HG03442 (cell line): Measurements from ENCODE around the gene EFCAB11.
A peak's percentile ranks its signal among the peaks of the same experiment; 100 is the strongest.

Source experiments
- ATAC-seq: cut with Tn5 transposase; IDR thresholded peaks from one replicate; pipeline ENCODE4 v1.9.1; 2021; ENCODE audit warnings: mild to moderate bottlenecking, moderate library complexity; ENCODE audit not compliant: unreplicated experiment

The EFCAB11 gene, protein sequence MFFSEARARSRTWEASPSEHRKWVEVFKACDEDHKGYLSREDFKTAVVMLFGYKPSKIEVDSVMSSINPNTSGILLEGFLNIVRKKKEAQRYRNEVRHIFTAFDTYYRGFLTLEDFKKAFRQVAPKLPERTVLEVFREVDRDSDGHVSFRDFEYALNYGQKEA

GRCh38 chr14:89954070-89955021 is at the start of gene EFCAB11:
EFCAB11 (minus strand) TSS chr14:89954730; CDS start chr14:89954660, 70 bp downstream.
- ATAC-seq, result peak; percentile 83

GRCh38 chr14:90003526-90004307 is 49.2 kb upstream of the EFCAB11 start:
- no peak for ATAC-seq

DNA sequence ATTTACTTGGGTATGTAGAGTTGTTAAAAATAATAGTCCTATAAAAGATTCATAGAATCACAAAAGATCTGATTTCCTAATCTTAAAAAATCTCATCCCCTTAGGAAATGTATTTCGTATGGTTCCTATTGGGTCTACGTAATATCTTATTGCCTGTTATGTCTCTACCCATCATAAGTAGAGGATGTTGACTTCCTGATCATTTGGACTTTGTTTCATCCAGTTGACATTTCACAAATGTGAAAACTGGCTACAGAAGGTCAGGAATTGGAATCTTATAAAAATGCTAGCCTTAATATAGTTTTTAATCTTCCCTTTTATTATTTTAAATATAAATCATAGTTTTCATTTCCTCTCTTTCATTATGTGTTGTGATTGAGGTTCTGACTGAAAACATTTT is 46.4 kb upstream of the EFCAB11 start:
- ATAC-seq, result no peak

GRCh38 chr14:89996963-89997362 is 42.4 kb upstream of the EFCAB11 start:
- no peak for ATAC-seq

- no peak for ATAC-seq
These were observed 37.7 kb upstream of the EFCAB11 start for GRCh38 chr14:89992273-89992672.

GRCh38 chr14:89990623-89991275 is 36.2 kb upstream of the EFCAB11 start:
- ATAC-seq, result no peak

DNA sequence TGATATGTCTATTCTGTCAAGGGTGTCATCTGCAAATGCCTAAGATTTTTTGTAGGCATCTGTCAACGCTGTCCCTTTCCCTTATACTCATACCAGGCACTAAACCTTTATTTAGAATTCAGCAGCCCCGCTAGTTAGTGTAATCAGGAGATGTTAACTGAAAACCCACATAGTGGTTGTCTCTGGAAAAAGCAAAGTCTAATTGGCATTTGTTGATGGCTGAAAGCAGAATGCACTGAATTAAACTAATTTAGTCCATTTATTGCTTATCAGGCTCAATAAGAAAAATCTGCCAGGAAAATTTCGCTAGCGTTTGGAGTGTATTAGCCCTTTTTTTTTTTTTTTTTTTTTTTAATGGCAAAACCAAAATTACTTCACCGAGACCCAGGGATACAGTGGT is 35.7 kb upstream of the EFCAB11 start:
- no peak for ATAC-seq

- ATAC-seq, result no peak
These were observed 34.3 kb upstream of the EFCAB11 start for GRCh38 chr14:89988787-89989186.

DNA sequence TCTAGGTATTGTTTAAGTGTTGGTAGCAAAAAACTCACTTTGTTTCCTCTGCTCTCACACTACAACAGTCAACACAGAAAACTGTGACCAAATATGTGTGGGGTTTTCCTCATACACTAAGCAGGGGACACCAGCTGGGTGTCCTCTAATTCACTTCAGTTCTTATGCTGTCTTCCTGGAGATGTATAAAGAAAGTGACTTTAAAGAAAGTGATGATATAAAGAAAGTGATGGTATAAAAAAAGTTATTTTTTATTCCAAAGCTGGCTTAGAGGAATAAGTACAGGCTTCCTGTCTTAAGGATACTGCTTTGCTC is 32.6 kb upstream of the EFCAB11 start:
- ATAC-seq, result no peak

- ATAC-seq, result no peak
These were observed 32.1 kb upstream of the EFCAB11 start for GRCh38 chr14:89986462-89987160.

GRCh38 chr14:89983375-89983774 is 28.8 kb upstream of the EFCAB11 start:
- no peak for ATAC-seq

GRCh38 chr14:89978656-89979055 is 24.1 kb upstream of the EFCAB11 start:
- no peak for ATAC-seq

DNA sequence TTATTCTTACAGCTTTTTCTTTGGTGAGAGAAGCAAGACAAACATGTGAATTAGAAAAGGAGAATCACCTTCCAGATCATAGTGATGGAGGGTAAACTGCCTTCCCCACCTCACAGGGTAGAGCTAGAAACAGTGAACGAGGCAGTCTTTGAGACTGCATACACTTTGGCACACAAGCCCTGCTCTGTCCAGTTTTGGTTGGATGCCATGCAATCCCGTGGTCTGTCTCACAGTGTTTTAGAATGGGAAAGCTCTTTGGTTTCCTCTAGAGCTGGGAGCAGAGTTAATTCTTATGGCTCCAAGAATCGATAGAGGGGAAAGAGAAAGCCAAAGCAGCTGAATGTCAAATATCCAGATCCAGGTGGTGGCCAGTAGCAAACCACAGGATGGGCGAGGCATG is 23.1 kb upstream of the EFCAB11 start:
- ATAC-seq, result no peak

GRCh38 chr14:89973234-89973823 is 18.8 kb upstream of the EFCAB11 start:
- ATAC-seq, result peak; percentile 67

DNA sequence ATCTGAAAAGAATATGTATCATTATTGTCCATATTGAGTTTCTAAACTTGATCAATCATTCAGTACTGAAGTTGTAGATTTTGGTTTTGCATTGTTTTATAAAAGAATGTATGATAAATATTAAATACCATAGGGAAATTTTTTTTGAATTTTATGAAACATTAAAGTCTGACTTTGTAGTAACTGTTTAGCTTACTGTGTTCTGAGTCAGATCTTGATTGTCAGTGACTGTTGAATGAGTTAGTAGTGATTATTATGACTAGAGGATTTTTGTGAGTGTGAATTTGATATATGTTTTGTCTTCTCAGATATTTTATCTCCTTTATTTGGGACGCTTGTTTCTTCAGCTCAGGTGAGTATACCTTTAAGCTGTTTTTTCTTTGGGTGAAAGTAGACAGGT is 11.3 kb upstream of the EFCAB11 start:
- ATAC-seq, result no peak

GRCh38 chr14:89963288-89963978 is 8.9 kb upstream of the EFCAB11 start:
- no peak for ATAC-seq

- no peak for ATAC-seq
These were observed 6.4 kb upstream of the EFCAB11 start for GRCh38 chr14:89960914-89961313.

- no peak for ATAC-seq
These were observed 5.4 kb upstream of the EFCAB11 start for GRCh38 chr14:89959853-89960445.

GRCh38 chr14:89958966-89959365 is 4.4 kb upstream of the EFCAB11 start:
- no peak for ATAC-seq
